NB4 (cell line): ENCODE data around the gene FBXO27.

ENCODE experiments used
- DNase-seq: peaks from one replicate; pipeline ENCODE4 v3.0.0; 2010; ENCODE audit warnings: low read depth
- H3K4me3 ChIP-seq: one replicate; pipeline ENCODE4 v1.5.1; 2011; ENCODE audit warnings: mild to moderate bottlenecking, low read depth, low read length, moderate library complexity
- MYC ChIP-seq: IDR thresholded peaks from 2 replicates; pipeline ENCODE4 v1.6.1; 2011; ENCODE audit warnings: low read depth, low read length
- POLR2A ChIP-seq: IDR thresholded peaks from 2 replicates; pipeline ENCODE4 v1.6.1; 2011; ENCODE audit warnings: mild to moderate bottlenecking; ENCODE audit not compliant: insufficient read length; ENCODE audit errors: extremely low read depth
- TF ChIP-seq, protein P1 (sequence below): IDR thresholded peaks from one replicate; pipeline ENCODE4 v1.5.1; 2012; ENCODE audit warnings: low read depth, low read length
- TF ChIP-seq, protein P2 (sequence below): IDR thresholded peaks from 2 replicates; pipeline ENCODE4 v1.6.1; 2011; ENCODE audit warnings: low read depth, low read length

The FBXO27 gene

DNA sequence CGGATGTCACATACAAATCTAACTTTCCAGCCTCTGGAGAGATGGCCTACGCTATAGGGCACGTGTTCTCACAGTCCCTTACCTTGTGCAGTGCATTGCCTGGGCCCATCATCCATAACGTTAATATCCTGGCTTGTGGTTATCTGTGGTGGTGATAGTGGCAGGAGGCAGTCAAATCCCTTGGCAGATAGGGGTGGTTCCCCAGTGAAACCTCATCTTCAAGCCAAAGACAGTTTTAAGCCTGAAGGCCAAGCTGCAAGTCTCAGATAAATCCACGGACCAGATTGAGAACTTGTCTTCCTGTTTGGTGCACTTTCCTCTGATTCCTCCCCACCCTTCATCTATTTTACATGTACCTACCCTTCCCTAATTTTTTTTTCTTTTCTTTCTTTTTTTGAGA is 52.5 kb downstream of the FBXO27 start:
- DNase-seq = no peak
- TF ChIP-seq, protein P1, sequence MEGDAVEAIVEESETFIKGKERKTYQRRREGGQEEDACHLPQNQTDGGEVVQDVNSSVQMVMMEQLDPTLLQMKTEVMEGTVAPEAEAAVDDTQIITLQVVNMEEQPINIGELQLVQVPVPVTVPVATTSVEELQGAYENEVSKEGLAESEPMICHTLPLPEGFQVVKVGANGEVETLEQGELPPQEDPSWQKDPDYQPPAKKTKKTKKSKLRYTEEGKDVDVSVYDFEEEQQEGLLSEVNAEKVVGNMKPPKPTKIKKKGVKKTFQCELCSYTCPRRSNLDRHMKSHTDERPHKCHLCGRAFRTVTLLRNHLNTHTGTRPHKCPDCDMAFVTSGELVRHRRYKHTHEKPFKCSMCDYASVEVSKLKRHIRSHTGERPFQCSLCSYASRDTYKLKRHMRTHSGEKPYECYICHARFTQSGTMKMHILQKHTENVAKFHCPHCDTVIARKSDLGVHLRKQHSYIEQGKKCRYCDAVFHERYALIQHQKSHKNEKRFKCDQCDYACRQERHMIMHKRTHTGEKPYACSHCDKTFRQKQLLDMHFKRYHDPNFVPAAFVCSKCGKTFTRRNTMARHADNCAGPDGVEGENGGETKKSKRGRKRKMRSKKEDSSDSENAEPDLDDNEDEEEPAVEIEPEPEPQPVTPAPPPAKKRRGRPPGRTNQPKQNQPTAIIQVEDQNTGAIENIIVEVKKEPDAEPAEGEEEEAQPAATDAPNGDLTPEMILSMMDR = no peak
- TF ChIP-seq MYC = no peak
- TF ChIP-seq, protein P2, sequence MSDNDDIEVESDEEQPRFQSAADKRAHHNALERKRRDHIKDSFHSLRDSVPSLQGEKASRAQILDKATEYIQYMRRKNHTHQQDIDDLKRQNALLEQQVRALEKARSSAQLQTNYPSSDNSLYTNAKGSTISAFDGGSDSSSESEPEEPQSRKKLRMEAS = no peak
- no peak for TF ChIP-seq POLR2A
- H3K4me3 ChIP-seq = no peak overlapping the region

DNA sequence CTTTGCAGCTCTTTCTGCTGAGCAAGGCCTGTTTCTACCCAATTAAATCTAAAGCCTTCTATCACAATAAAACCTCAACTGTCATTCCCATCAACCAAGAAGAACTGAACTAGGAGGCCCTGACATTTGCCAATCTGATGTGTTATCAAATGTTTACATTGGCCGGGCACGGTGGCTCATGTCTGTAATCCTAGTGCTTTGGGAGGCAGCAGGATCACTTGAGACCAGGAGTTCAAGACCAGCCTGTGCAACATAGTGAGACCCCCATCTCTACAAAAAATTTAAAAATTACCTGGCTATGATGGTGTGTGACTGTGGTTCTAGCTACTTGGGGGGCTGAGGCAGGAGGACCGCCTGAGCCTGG is 54.0 kb downstream of the FBXO27 start:
- no peak for DNase-seq
- H3K4me3 ChIP-seq = no peak overlapping the region
- no peak for TF ChIP-seq POLR2A
- no peak for TF ChIP-seq MYC
- TF ChIP-seq, protein P2 = no peak
- TF ChIP-seq, protein P1 = no peak

DNA sequence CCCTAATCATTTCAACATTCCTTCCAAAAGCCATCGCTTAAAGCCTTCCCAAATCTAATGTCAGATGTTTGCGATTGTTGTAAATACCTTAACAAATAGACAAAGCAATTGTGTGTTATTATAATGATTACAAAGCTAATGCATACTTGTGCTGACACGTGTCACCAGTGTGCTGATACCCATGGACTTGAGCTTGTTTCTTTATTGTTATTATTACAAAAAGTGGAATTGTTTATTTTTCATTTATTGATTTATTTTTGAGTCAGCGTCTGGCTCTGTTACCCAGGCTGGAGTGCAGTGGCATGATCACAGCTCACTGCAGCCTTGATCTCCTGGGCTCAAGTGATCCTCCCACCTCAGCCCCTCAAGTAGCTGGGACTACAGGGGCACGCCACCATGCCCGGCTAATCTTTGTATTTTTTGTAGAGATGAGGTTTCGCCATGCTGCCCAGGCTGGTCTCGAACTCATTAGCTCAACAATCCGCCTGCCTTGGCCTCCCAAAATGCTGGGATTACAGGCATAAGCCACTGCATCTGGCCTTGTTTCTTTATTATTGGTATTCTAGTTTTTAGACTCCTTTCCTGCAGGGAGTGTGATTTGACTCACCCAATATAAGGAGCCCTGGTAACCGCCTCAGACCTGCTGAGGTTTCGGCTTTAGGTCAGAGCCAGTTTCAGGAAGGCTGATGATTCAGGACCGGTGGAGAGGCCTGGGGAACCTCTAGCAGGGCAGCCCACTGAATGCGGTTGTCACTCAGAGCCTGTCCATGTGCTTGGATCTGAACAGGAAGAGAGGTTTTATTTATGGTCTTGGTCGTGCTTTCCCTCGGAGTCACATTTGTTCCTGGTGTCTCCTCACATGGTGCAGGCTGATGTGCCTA is 54.7 kb downstream of the FBXO27 start:
- TF ChIP-seq MYC (no peak), POLR2A (no peak)
- TF ChIP-seq, protein P2 = no peak
- TF ChIP-seq, protein P1 = no peak
- no peak for DNase-seq
- H3K4me3 ChIP-seq = no peak overlapping the region

DNA sequence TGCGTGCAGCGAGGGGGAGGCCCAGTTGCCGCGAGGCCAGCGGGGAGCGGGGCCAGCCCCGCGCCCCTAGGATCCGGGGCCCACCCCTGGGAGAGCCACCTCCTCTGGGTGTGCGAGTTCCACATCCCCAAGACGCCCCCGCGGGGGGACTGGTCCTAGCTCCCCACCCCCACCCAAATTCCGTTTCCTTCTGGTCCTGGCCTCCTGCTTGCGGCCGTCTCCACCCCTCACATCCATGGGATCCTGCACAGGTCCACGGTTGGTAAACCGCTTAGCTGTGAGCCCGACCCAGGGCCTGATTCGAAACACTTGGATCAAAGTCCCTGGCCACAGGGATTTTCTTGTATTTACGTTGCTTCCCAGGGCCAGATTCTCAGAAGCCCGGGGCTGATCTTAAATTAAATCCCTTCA is 56.5 kb downstream of the FBXO27 start:
- TF ChIP-seq POLR2A = no peak
- no peak for TF ChIP-seq MYC
- TF ChIP-seq, protein P2 = no peak
- TF ChIP-seq, protein P1 = no peak
- no peak for DNase-seq
- no peak overlapping the region for H3K4me3 ChIP-seq

DNA sequence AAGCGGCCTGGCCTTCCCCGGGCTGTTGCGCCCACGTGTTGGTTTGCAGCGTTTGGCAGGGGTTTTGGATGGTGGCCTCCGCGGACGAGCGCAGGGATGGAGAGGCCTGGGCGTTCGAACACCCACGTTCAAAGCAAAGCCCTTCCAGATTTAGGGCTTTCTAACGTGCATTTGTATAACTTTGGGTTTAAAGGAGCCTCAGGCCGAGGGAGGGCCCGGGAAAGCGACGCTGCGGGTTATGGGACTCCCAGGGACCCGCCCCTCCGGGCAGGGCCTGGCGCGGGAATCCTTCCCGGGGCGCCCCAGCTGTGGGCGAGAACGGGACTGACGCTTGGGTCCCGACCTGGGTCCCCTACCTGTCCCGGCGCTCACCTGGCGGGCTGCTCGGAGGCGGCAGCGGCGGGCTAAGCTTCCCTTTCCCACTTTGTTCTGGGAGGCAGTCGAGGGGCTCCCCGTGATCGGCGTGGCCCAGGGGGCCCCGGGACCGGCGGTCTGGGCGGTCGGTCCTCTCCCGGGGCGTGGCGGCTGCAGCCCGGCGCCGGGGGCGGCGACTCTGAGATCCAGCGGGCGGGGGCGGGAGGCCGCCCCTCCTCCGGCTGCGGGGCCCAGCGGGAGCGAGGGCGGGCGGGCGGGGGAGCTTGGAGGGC is 57.0 kb downstream of the FBXO27 start, which contains the start of gene FBXO17:
FBXO17 (minus strand) TSS at position 529 of the 647 bp plus-strand sequence. CDS start 25,423 bp downstream, outside the sequence.
- DNase-seq = no peak
- TF ChIP-seq, protein P1 = no peak
- TF ChIP-seq POLR2A = no peak
- TF ChIP-seq MYC = no peak
- TF ChIP-seq, protein P2 = no peak
- H3K4me3 ChIP-seq = no peak within 1 kb of the TSS
